Measurements from ENCODE around the gene IMPA2. TPM values are rescaled to one million over a fixed set of nuclear protein-coding genes. Genes with fewer than 3 reads are reported as not detected.
A peak's percentile ranks its signal among the peaks of the same experiment; 100 is the strongest.

Gene IMPA2
- total and polyA plus RNA-seq, 2 of the 13 experiments (the other 11 are each of a cell fraction or from before 2014, with no cell fraction given) = 37.8 to 71.8 TPM

DNA sequence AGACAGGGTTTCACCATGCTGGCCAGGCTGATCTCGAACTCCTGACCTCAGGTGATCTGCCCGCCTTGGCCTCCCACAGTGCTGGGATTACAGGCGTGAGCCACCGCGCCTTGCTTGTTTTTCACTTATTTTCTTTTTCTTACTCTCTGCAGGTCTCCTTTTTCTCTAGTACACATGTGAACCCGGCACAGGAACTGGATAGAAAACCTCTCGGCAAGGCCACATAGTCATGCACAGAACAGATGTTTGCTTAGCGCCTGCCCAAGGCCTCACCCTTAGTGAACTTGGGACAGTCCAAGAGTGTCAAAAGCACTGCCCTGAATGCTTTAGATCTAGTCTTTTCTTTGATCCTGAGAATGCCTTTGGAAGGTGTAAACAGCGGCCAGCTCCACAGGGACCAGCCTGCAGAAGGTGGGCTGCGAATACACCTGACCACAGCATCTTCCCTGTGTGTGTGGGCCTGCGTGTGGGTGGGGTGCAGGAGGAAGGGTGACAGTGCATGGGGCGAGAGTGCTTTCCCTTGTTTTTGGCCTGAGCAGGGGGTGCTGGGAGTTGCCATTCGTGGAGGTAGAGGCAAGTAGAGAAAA is 27.0 kb downstream of the IMPA2 start (continued):
- TF ChIP-seq ESRRA (CRISPR knock-in tag; IDR thresholded peaks at IDR 0.05; ENCODE audit: low read depth) (peak; percentile 30; the same call in 1 of the 2 replicates), PHF8 (CRISPR knock-in tag; IDR thresholded peaks at IDR 0.05) (no peak), ZNF549 (CRISPR knock-in tag; IDR thresholded peaks at IDR 0.05) (no peak), IRX3 (CRISPR knock-in tag; IDR thresholded peaks at IDR 0.05; ENCODE audit: borderline replicate concordance, low read depth) (peak; percentile 41; the same call in 1 of the 2 replicates), MLLT10 (CRISPR knock-in tag; IDR thresholded peaks at IDR 0.05) (no peak), ZSCAN12 (CRISPR knock-in tag; IDR thresholded peaks at IDR 0.05) (no peak), FOXK2 (IDR thresholded peaks at IDR 0.05) (peak; percentile 78), ZNF33B (CRISPR knock-in tag; IDR thresholded peaks at IDR 0.05) (no peak), KLF12 (CRISPR knock-in tag; IDR thresholded peaks at IDR 0.05; ENCODE audit: borderline replicate concordance) (peak; percentile 77; the same call in 1 of the 2 replicates), ZNF33A (CRISPR knock-in tag; IDR thresholded peaks at IDR 0.05; ENCODE audit: borderline replicate concordance) (no peak), SCMH1 (CRISPR knock-in tag; IDR thresholded peaks at IDR 0.05; ENCODE audit: borderline replicate concordance) (no peak), MZF1 (CRISPR knock-in tag; IDR thresholded peaks at IDR 0.05; ENCODE audit: borderline replicate concordance) (no peak), KLF9 (CRISPR knock-in tag; IDR thresholded peaks at IDR 0.05; ENCODE audit: low read depth) (no peak), HMG20A (CRISPR knock-in tag; IDR thresholded peaks at IDR 0.05; ENCODE audit: borderline replicate concordance) (peak; percentile 91), RARA (CRISPR knock-in tag; IDR thresholded peaks at IDR 0.05) (peak; percentile 97), ZNF747 (CRISPR knock-in tag; IDR thresholded peaks at IDR 0.05; ENCODE audit: borderline replicate concordance) (no peak), ZNF30 (CRISPR knock-in tag; IDR thresholded peaks at IDR 0.05) (no peak)
- TF ChIP-seq, protein P1, sequence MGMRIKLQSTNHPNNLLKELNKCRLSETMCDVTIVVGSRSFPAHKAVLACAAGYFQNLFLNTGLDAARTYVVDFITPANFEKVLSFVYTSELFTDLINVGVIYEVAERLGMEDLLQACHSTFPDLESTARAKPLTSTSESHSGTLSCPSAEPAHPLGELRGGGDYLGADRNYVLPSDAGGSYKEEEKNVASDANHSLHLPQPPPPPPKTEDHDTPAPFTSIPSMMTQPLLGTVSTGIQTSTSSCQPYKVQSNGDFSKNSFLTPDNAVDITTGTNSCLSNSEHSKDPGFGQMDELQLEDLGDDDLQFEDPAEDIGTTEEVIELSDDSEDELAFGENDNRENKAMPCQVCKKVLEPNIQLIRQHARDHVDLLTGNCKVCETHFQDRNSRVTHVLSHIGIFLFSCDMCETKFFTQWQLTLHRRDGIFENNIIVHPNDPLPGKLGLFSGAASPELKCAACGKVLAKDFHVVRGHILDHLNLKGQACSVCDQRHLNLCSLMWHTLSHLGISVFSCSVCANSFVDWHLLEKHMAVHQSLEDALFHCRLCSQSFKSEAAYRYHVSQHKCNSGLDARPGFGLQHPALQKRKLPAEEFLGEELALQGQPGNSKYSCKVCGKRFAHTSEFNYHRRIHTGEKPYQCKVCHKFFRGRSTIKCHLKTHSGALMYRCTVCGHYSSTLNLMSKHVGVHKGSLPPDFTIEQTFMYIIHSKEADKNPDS (CRISPR knock-in tag; IDR thresholded peaks at IDR 0.05) = peak; percentile 60; the same call in 1 of the 2 replicates
- TF ChIP-seq, protein P2, sequence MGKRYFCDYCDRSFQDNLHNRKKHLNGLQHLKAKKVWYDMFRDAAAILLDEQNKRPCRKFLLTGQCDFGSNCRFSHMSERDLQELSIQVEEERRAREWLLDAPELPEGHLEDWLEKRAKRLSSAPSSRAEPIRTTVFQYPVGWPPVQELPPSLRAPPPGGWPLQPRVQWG (CRISPR knock-in tag; IDR thresholded peaks at IDR 0.05; ENCODE audit: borderline replicate concordance, low read depth) = no peak
- TF ChIP-seq, protein P3, sequence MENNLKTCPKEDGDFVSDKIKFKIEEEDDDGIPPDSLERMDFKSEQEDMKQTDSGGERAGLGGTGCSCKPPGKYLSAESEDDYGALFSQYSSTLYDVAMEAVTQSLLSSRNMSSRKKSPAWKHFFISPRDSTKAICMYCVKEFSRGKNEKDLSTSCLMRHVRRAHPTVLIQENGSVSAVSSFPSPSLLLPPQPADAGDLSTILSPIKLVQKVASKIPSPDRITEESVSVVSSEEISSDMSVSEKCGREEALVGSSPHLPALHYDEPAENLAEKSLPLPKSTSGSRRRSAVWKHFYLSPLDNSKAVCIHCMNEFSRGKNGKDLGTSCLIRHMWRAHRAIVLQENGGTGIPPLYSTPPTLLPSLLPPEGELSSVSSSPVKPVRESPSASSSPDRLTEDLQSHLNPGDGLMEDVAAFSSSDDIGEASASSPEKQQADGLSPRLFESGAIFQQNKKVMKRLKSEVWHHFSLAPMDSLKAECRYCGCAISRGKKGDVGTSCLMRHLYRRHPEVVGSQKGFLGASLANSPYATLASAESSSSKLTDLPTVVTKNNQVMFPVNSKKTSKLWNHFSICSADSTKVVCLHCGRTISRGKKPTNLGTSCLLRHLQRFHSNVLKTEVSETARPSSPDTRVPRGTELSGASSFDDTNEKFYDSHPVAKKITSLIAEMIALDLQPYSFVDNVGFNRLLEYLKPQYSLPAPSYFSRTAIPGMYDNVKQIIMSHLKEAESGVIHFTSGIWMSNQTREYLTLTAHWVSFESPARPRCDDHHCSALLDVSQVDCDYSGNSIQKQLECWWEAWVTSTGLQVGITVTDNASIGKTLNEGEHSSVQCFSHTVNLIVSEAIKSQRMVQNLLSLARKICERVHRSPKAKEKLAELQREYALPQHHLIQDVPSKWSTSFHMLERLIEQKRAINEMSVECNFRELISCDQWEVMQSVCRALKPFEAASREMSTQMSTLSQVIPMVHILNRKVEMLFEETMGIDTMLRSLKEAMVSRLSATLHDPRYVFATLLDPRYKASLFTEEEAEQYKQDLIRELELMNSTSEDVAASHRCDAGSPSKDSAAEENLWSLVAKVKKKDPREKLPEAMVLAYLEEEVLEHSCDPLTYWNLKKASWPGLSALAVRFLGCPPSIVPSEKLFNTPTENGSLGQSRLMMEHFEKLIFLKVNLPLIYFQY (CRISPR knock-in tag; IDR thresholded peaks at IDR 0.05; ENCODE audit: borderline replicate concordance) = peak; percentile 89; the same call in 1 of the 2 replicates
- TF ChIP-seq, protein P4, sequence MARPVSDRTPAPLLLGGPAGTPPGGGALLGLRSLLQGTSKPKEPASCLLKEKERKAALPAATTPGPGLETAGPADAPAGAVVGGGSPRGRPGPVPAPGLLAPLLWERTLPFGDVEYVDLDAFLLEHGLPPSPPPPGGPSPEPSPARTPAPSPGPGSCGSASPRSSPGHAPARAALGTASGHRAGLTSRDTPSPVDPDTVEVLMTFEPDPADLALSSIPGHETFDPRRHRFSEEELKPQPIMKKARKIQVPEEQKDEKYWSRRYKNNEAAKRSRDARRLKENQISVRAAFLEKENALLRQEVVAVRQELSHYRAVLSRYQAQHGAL (CRISPR knock-in tag; IDR thresholded peaks at IDR 0.05; ENCODE audit: not compliant biosample characterization) = no peak
- TF ChIP-seq, protein P5, sequence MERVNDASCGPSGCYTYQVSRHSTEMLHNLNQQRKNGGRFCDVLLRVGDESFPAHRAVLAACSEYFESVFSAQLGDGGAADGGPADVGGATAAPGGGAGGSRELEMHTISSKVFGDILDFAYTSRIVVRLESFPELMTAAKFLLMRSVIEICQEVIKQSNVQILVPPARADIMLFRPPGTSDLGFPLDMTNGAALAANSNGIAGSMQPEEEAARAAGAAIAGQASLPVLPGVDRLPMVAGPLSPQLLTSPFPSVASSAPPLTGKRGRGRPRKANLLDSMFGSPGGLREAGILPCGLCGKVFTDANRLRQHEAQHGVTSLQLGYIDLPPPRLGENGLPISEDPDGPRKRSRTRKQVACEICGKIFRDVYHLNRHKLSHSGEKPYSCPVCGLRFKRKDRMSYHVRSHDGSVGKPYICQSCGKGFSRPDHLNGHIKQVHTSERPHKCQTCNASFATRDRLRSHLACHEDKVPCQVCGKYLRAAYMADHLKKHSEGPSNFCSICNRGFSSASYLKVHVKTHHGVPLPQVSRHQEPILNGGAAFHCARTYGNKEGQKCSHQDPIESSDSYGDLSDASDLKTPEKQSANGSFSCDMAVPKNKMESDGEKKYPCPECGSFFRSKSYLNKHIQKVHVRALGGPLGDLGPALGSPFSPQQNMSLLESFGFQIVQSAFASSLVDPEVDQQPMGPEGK (CRISPR knock-in tag; IDR thresholded peaks at IDR 0.05) = peak; percentile 46

Data from HepG2 (cell line).